Measurements from ENCODE around the gene CEACAM18. TPM values are rescaled to one million over a fixed set of nuclear protein-coding genes. Genes with fewer than 3 reads are reported as not detected.

CEACAM18 gene
- total and polyA plus RNA-seq, 10 of the 15 experiments (the other 5 are each of a cell fraction or from before 2014, with no cell fraction given), result not detected

DNA sequence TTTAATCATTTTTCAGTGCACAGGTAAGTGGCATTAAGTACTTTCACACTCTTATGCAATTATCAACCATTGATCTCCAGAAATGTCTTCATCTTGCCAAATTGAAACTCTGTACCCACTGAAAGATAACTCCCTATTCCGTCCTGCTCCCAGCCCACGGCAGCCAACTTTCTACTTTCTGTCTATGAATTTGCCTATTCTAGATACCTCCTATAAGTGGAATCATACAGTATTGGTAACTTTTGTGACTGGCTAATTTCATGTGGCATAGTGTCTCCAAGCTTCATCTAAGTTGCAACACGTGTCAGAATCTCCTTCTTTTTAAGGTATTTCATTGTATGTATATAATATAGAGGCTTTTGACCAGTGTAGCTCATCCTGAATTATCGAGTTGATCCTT, 5.7 kb upstream of the CEACAM18 start:
- no peak for TF ChIP-seq MEF2B (IDR thresholded peaks at IDR 0.05; ENCODE audit: partially characterized antibody, poor library complexity, severe bottlenecking)
- no peak for TF ChIP-seq HDAC6 (IDR thresholded peaks at IDR 0.05; ENCODE audit: unreplicated experiment)
- TF ChIP-seq RAD51 (IDR thresholded peaks at IDR 0.05), result no peak
- TF ChIP-seq, protein P1, sequence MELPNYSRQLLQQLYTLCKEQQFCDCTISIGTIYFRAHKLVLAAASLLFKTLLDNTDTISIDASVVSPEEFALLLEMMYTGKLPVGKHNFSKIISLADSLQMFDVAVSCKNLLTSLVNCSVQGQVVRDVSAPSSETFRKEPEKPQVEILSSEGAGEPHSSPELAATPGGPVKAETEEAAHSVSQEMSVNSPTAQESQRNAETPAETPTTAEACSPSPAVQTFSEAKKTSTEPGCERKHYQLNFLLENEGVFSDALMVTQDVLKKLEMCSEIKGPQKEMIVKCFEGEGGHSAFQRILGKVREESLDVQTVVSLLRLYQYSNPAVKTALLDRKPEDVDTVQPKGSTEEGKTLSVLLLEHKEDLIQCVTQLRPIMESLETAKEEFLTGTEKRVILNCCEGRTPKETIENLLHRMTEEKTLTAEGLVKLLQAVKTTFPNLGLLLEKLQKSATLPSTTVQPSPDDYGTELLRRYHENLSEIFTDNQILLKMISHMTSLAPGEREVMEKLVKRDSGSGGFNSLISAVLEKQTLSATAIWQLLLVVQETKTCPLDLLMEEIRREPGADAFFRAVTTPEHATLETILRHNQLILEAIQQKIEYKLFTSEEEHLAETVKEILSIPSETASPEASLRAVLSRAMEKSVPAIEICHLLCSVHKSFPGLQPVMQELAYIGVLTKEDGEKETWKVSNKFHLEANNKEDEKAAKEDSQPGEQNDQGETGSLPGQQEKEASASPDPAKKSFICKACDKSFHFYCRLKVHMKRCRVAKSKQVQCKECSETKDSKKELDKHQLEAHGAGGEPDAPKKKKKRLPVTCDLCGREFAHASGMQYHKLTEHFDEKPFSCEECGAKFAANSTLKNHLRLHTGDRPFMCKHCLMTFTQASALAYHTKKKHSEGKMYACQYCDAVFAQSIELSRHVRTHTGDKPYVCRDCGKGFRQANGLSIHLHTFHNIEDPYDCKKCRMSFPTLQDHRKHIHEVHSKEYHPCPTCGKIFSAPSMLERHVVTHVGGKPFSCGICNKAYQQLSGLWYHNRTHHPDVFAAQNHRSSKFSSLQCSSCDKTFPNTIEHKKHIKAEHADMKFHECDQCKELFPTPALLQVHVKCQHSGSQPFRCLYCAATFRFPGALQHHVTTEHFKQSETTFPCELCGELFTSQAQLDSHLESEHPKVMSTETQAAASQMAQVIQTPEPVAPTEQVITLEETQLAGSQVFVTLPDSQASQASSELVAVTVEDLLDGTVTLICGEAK (IDR thresholded peaks at IDR 0.05; ENCODE audit: borderline replicate concordance), result no peak
- no peak for TF ChIP-seq POLR2A (IDR thresholded peaks at IDR 0.05; ENCODE audit: low read depth, low read length)
- TF ChIP-seq SPI1 (IDR thresholded peaks at IDR 0.05; ENCODE audit: borderline replicate concordance, insufficient read depth, low read depth, low read length), result no peak
- TF ChIP-seq, protein P2, sequence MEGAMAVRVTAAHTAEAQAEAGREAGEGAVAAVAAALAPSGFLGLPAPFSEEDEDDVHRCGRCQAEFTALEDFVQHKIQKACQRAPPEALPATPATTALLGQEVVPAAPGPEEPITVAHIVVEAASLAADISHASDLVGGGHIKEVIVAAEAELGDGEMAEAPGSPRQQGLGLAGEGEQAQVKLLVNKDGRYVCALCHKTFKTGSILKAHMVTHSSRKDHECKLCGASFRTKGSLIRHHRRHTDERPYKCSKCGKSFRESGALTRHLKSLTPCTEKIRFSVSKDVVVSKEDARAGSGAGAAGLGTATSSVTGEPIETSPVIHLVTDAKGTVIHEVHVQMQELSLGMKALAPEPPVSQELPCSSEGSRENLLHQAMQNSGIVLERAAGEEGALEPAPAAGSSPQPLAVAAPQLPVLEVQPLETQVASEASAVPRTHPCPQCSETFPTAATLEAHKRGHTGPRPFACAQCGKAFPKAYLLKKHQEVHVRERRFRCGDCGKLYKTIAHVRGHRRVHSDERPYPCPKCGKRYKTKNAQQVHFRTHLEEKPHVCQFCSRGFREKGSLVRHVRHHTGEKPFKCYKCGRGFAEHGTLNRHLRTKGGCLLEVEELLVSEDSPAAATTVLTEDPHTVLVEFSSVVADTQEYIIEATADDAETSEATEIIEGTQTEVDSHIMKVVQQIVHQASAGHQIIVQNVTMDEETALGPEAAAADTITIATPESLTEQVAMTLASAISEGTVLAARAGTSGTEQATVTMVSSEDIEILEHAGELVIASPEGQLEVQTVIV (IDR thresholded peaks at IDR 0.05; ENCODE audit: borderline replicate concordance, partially characterized antibody), result no peak
- TF ChIP-seq NR2C1 (IDR thresholded peaks at IDR 0.05), result no peak
- no peak for TF ChIP-seq BACH1 (IDR thresholded peaks at IDR 0.05; ENCODE audit: borderline replicate concordance)
- no peak for TF ChIP-seq MTA2 (IDR thresholded peaks at IDR 0.05; ENCODE audit: low read depth)
- no peak for TF ChIP-seq RBBP5 (conservative IDR thresholded peaks at IDR 0.05)
- TF ChIP-seq POLR2AphosphoS5 (IDR thresholded peaks at IDR 0.05; ENCODE audit: low read length), result no peak
- TF ChIP-seq SIN3A (IDR thresholded peaks at IDR 0.05; ENCODE audit: low read depth, low read length), result no peak
- TF ChIP-seq MEF2A (IDR thresholded peaks at IDR 0.05; ENCODE audit: insufficient read depth, low read depth, low read length), result no peak
- TF ChIP-seq, protein P3, sequence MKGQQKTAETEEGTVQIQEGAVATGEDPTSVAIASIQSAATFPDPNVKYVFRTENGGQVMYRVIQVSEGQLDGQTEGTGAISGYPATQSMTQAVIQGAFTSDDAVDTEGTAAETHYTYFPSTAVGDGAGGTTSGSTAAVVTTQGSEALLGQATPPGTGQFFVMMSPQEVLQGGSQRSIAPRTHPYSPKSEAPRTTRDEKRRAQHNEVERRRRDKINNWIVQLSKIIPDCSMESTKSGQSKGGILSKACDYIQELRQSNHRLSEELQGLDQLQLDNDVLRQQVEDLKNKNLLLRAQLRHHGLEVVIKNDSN (IDR thresholded peaks at IDR 0.05; ENCODE audit: borderline replicate concordance, extremely low read length, insufficient read depth, low read depth, low read length), result no peak
- no peaks in the 10 kb centered on the region; a peak in 1 of 4 replicates for H3K27me3 ChIP-seq (replicated peaks in 1 of 2; ENCODE audit: control insufficient read depth in 2 of 2, insufficient read depth in 2 of 2, low read length in 1 of 2)
- DNase-seq (ENCODE audit: low read depth, low spot score), result no peak
- H3K79me2 ChIP-seq (ENCODE audit: control insufficient read depth, insufficient read depth, low read length), result no peaks in the 10 kb centered on the region
- ChIA-PET POLR2A (no interaction called here), SMC1A (ENCODE audit: uncharacterized antibody, unreplicated experiment) (interaction anchor here (0.6 to 6.4 kb wide), 11 partner anchors 9 to 305 kb away, joined by 3 to 110 read pairs (median 5); partner anchors contain the start of gene SIGLEC10), CTCF (interaction anchor here (0.6 to 10.8 kb wide), 28 partner anchors 9 to 1350 kb away, joined by 3 to 281 read pairs (median 4); no protein-coding TSS in a partner anchor), RAD21 (ENCODE audit: unreplicated experiment) (interaction anchor here (1.4 to 5.4 kb wide), 5 partner anchors 11 to 305 kb away, joined by 3 to 133 read pairs (median 4); no protein-coding TSS in a partner anchor)
- no peak overlapping the region for H3K4me3 ChIP-seq
- no peak overlapping the region for H3K4me2 ChIP-seq (ENCODE audit: control insufficient read depth, insufficient read depth)
- WGBS (ENCODE audit: insufficient coverage, insufficient replicate concordance, low lambda C conversion rate, missing lambda C conversion rate), result 0% methylated on average over 4 of the region's 4 CpGs
- no peaks in the 10 kb centered on the region; the same call in 1 of the 2 replicates for H4K20me1 ChIP-seq (ENCODE audit: control insufficient read depth, insufficient read depth)
- no TSS peak for BruUV-seq (replicated peaks)
- H2AFZ ChIP-seq (ENCODE audit: control insufficient read depth, low read depth, low read length), result no peak overlapping the region
- in situ Hi-C loops (cut with MboI) (loop anchor here (5.0 kb wide), 1 partner anchor 185 kb away; no protein-coding TSS in a partner anchor), intact Hi-C loops (cut with micrococcal nuclease; ENCODE audit: unreplicated experiment) (loop anchor here (1.0 to 5.0 kb wide), 2 partner anchors 40 to 185 kb away; no protein-coding TSS in a partner anchor)
- no peak overlapping the region for H3K9ac ChIP-seq (ENCODE audit: control insufficient read depth, insufficient read depth, low read length)
- H3K36me3 ChIP-seq (ENCODE audit: control insufficient read depth in 2 of 2, insufficient read depth in 2 of 2, low read length in 1 of 2), result no peaks in the 10 kb centered on the region
- H3K4me1 ChIP-seq (ENCODE audit: control insufficient read depth, insufficient read depth, low read length), result no peaks in the 10 kb centered on the region
- H3K9me3 ChIP-seq (replicated peaks; ENCODE audit: control insufficient read depth, insufficient read depth, low read length), result no peaks in the 10 kb centered on the region; the same call in 2 of the 3 replicates
- FAIRE-seq, result no peak
- no peak overlapping the region for H3K27ac ChIP-seq (ENCODE audit: control insufficient read depth, insufficient read depth)
- no peak for ATAC-seq

Measured in GM12878 (cell line).